Upper lobe of left lung (tissue), 4 donors: ENCODE data around the gene AKR1A1.

Experiments used
- CTCF ChIP-seq, 6 experiments: fragments of 450-650 bp in 4 of 6; fragments of 200-600 bp in 2 of 6; sonication (generic) in 2 of 6; IDR thresholded peaks; one replicate each; pipeline ENCODE4 v1.5.1; 2016 to 2019; ENCODE audit warnings: antibody characterized with exemption in 6 of 6
- EP300 ChIP-seq, 4 donors: sonication (generic); formaldehyde crosslinking; IDR thresholded peaks; one replicate each; pipeline ENCODE4 v1.5.1; 2017; ENCODE audit warnings: antibody characterized with exemption in 4 of 4, control low read depth in 2 of 4
- POLR2A ChIP-seq, 4 donors: fragments of 450-650 bp; IDR thresholded peaks; one replicate each; pipeline ENCODE4 v1.5.1; 2016 to 2017; ENCODE audit warnings: antibody characterized with exemption in 4 of 4, mild to moderate bottlenecking in 2 of 4
- POLR2AphosphoS5 ChIP-seq, 2 donors: sonication (generic); formaldehyde crosslinking; IDR thresholded peaks; one replicate each; pipeline ENCODE4 v1.5.1; 2017; ENCODE audit warnings: antibody characterized with exemption in 2 of 2

- no peak for TF ChIP-seq EP300 (IDR thresholded peaks at IDR 0.05)
- no peak for TF ChIP-seq CTCF (IDR thresholded peaks at IDR 0.05)
- TF ChIP-seq POLR2A (IDR thresholded peaks at IDR 0.05): no peak
- no peak for TF ChIP-seq POLR2AphosphoS5 (IDR thresholded peaks at IDR 0.05)
These were observed 34.6 kb upstream of the AKR1A1 start for GRCh38 chr1:45516036-45516435.
